ENCODE measurements around the gene TERF2IP. TPM values are rescaled to one million over a fixed set of nuclear protein-coding genes. Genes with fewer than 3 reads are reported as not detected.

TERF2IP gene
- total and polyA plus RNA-seq, 8 donors, result 46.7 to 88.7 (median 77.3) TPM

DNA sequence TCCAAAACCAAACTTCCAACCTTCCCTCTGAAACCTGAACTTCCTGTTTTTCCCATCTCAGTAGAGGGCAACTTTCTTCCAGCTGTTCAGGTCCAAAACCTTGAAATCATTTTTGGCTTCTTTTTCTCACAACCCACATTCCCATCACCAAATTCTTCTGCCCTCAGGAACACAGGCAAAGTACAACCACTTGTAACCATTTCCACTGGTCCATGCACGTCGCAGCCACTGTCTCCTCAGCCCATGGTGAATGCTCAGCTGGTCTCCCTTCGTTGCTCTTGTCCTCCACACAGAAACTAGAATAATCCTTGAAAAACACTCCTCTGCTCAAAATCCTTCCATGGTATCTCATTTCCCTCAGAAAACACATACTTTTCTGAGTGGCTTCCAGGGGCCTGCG, 20.8 kb upstream of the TERF2IP start:
- peak overlapping the region in 1 of 2 donors; percentile 63 for H3K27ac ChIP-seq
- ATAC-seq, result no peak
- H3K4me3 ChIP-seq, result no peak overlapping the region
- H3K27me3 ChIP-seq, result no peaks in the 10 kb centered on the region
- H3K36me3 ChIP-seq, result peaks cover 0 to 67% of the 10 kb centered on the region in 2 donors
- DNase-seq, result no peak
- H3K9me3 ChIP-seq, result no peaks in the 10 kb centered on the region
- TF ChIP-seq CTCF (IDR thresholded peaks at IDR 0.05), result no peak
- intact Hi-C loops (cut with DNase I), result no loop called here
- peaks cover 7 to 24% of the 10 kb centered on the region in 2 donors for H3K4me1 ChIP-seq

DNA sequence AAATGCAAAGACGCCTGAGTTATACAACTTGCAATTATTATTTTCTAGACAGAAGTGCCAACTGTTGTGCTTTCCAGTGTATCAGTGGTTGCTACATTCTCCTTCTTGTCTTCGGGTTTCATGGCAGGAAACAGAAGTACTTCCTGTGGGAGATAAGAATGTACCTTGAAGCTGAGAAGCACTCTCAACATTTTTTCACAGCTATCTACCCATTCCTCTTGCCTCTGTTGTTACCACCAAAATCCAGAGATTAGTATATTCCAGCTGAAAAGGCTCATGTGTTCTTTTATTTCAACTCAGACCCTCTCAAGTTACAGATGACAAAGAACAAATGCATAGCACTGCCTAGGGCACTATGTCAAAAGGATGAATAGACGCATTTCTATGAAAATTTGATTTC, 19.7 kb upstream of the TERF2IP start:
- DNase-seq (no peak), ATAC-seq (peak; percentile 19)
- Histone ChIP-seq H3K27me3 (no peaks in the 10 kb centered on the region), H3K4me3 (no peak overlapping the region), H3K36me3 (peaks cover 0 to 77% of the 10 kb centered on the region in 2 donors), H3K27ac (peak overlapping the region in 1 of 2 donors; percentile 63), H3K4me1 (peaks cover 0 to 16% of the 10 kb centered on the region in 2 donors), H3K9me3 (no peaks in the 10 kb centered on the region)
- intact Hi-C loops (cut with DNase I), result no loop called here
- TF ChIP-seq CTCF (IDR thresholded peaks at IDR 0.05), result no peak

DNA sequence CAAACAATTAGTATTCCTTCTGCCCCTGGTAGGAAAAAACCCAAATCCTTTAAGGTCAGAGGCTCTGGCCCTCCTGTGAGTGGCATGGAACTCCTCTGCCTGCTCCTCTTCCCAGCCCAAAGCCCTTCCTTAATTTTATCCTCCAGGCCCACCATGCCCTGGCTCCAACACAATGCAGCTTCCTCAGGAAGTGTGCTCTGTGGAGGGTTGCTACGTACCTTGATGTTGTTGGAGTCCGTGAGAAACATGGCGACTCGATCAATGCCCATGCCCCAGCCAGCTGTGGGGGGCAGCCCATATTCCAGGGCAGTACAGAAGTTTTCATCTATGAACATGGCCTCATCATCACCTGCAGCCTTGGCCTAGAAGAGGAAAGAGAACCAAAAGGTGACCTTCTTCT, 19.2 kb upstream of the TERF2IP start:
- Histone ChIP-seq H3K4me3 (no peak overlapping the region), H3K36me3 (peaks cover 0 to 82% of the 10 kb centered on the region in 2 donors), H3K4me1 (peaks cover 0 to 16% of the 10 kb centered on the region in 2 donors), H3K27me3 (no peaks in the 10 kb centered on the region), H3K27ac (peak overlapping the region in 1 of 2 donors; percentile 63), H3K9me3 (no peaks in the 10 kb centered on the region)
- no peak for TF ChIP-seq CTCF (IDR thresholded peaks at IDR 0.05)
- ATAC-seq (no peak), DNase-seq (no peak)
- intact Hi-C loops (cut with DNase I), result no loop called here

GRCh38 chr16:75629132-75629531, 18.4 kb upstream of the TERF2IP start:
- DNase-seq, result no peak
- peaks cover 0 to 90% of the 10 kb centered on the region in 2 donors for H3K36me3 ChIP-seq
- no peak for TF ChIP-seq CTCF (IDR thresholded peaks at IDR 0.05)

GRCh38 chr16:75630052-75630451, 17.5 kb upstream of the TERF2IP start:
- H3K36me3 ChIP-seq, result peaks cover 0 to 99% of the 10 kb centered on the region in 2 donors

More at GRCh38 chr16:75629132-75629531, 18.4 kb upstream of the TERF2IP start:
- Histone ChIP-seq H3K9me3 (no peaks in the 10 kb centered on the region), H3K4me3 (no peak overlapping the region), H3K4me1 (peaks cover 0 to 16% of the 10 kb centered on the region in 2 donors), H3K27me3 (no peaks in the 10 kb centered on the region), H3K27ac (no peak overlapping the region)
- no peak for ATAC-seq
- intact Hi-C loops (cut with DNase I), result no loop called here

More at GRCh38 chr16:75630052-75630451, 17.5 kb upstream of the TERF2IP start:
- Histone ChIP-seq H3K4me1 (peaks cover 0 to 16% of the 10 kb centered on the region in 2 donors), H3K9me3 (no peaks in the 10 kb centered on the region), H3K4me3 (no peak overlapping the region), H3K27me3 (no peaks in the 10 kb centered on the region), H3K27ac (no peak overlapping the region)
- intact Hi-C loops (cut with DNase I), result no loop called here
- no peak for ATAC-seq
- DNase-seq, result no peak
- TF ChIP-seq CTCF (IDR thresholded peaks at IDR 0.05), result no peak
